CD4-positive, alpha-beta T cell treated with Interleukin-17A for 1 hour (primary cell): Measurements from ENCODE around the gene RNU6-1.

Experiments used
- DNase-seq: peaks from one replicate; pipeline ENCODE4 v3.0.0-alpha.2; 2020

RNU6-1 gene

GRCh38 chr15:67855842-67856241, 16.0 kb upstream of the RNU6-1 start:
- no peak for DNase-seq

GRCh38 chr15:67854358-67854757, 14.5 kb upstream of the RNU6-1 start:
- DNase-seq, result no peak

- no peak for DNase-seq
Observed at GRCh38 chr15:67853454-67853853, 13.6 kb upstream of the RNU6-1 start.

- no peak for DNase-seq
Observed at GRCh38 chr15:67852418-67852817, 12.6 kb upstream of the RNU6-1 start.

GRCh38 chr15:67850994-67851571, 11.2 kb upstream of the RNU6-1 start:
- no peak for DNase-seq

GRCh38 chr15:67850336-67850735, 10.5 kb upstream of the RNU6-1 start:
- DNase-seq, result no peak

- no peak for DNase-seq
Observed at GRCh38 chr15:67849538-67849937, 9.7 kb upstream of the RNU6-1 start.

- DNase-seq, result no peak
Observed at GRCh38 chr15:67845974-67846373, 6.1 kb upstream of the RNU6-1 start.

GRCh38 chr15:67843571-67844387, 3.9 kb upstream of the RNU6-1 start:
- no peak for DNase-seq

- no peak for DNase-seq
Observed at GRCh38 chr15:67843092-67843501, 3.3 kb upstream of the RNU6-1 start.

- no peak for DNase-seq
Observed at GRCh38 chr15:67841513-67841762, 1.6 kb upstream of the RNU6-1 start.

- no peak for DNase-seq
Observed at GRCh38 chr15:67840749-67841512, 1.1 kb upstream of the RNU6-1 start.

GRCh38 chr15:67839499-67839928, 331 bp downstream of the RNU6-1 start:
- DNase-seq, result no peak

- no peak for DNase-seq
Observed at GRCh38 chr15:67838789-67839332, 984 bp downstream of the RNU6-1 start.

GRCh38 chr15:67836955-67837354, 2.9 kb downstream of the RNU6-1 start:
- DNase-seq, result no peak

- peak; percentile 68 for DNase-seq
Observed at GRCh38 chr15:67836477-67836876, 3.4 kb downstream of the RNU6-1 start.

- no peak for DNase-seq
Observed at GRCh38 chr15:67836134-67836455, 3.8 kb downstream of the RNU6-1 start.

- DNase-seq, result no peak
Observed at GRCh38 chr15:67835297-67836133, 4.3 kb downstream of the RNU6-1 start.

GRCh38 chr15:67834581-67835296, 5.1 kb downstream of the RNU6-1 start:
- DNase-seq, result no peak

GRCh38 chr15:67833710-67834511, 5.9 kb downstream of the RNU6-1 start:
- DNase-seq, result no peak

- DNase-seq, result no peak
Observed at GRCh38 chr15:67832897-67833709, 6.7 kb downstream of the RNU6-1 start.
